HTERT RPE-1 (cell line): ENCODE results near the gene TBX10.
"Not testable (repeated sequence)": the region's sequence is repeated elsewhere in the genome, so short reads cannot be mapped to it uniquely, and the experiment has no call there.

Experiments used
- in situ Hi-C: fragments of 300-500 bp; cut with MboI; formaldehyde crosslinking; loops from 4 replicates; pipeline ENCODE4 v1.14.3; 2020; ENCODE audit warnings: low sequenced_read_pairs

TBX10 gene

DNA sequence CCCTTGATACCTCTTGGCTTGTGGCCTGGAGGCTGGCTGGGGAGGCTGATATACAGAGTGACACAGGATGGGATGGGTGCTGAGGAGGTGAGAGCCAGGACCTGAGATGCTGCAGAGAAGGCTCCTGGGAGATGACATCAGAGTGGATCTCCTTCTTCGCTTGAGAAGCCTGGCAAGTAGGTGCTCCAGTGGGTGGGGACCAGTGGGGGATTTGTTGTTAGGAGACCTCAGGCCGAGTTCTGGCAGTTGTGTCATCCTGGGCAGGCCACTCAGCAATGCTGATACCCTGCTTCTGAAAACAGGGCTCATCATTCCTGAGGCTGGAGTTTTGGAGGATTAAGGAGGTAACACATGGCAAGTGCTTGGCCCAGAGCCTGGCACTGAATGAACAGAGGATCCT, 34.7 kb downstream of the TBX10 start:
- in situ Hi-C loops, result no loop called here

- in situ Hi-C loops, result not testable (repeated sequence)
Observed at GRCh38 chr11:67604119-67604518, 35.4 kb downstream of the TBX10 start.

DNA sequence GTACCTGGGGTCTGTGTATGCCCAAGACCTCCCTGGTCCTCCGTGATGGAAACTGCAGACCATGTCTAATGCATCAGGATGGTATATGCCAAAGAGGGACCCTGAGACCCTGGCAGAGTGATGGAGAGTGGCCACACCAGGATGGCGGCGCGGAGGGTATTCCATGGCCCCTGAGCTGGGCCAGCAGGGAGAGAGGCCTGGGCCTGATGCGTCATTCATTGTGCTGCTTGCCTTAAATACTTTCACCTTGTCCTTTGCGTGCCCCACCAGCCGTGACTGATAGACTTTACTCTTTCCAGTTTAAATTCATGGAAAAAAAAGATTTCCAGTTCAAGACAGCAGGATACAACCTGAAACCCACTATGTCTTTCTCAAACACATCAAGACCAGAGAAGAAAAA, 38.5 kb downstream of the TBX10 start:
- in situ Hi-C loops, result no loop called here

DNA sequence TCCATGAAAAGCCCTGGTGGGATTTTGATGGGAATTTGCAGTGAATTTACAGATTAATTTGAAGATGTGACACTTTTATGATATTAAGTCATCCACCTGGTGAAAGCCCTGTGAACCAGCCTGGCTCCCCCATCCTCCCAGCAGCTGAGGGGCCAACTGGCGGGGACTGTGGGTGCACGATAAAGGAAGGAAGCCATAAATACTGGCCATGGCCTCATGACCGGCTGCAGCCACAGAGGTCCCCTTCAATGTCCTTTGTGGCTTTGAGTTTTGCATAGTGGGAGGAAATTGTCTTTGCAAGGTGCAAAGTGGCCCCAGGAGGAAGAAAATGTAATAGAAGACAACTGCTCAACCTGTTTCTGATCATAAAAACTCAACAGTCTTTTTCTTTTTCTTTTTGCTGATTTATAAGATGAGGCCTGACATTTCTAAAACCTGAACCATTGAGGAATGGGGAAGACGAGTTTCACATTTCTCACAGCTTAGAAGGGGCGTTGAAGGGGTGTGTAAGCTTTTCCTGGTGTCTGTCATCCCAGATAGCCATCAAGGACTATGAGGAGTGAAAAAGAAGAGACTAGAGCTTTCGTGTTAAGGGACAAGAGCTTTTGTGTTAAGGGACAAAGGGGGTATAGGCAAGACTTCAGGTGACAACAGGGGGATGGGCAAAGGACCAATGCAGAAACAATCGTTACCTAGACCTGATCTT, 39.1 kb downstream of the TBX10 start:
- in situ Hi-C loops, result no loop called here

DNA sequence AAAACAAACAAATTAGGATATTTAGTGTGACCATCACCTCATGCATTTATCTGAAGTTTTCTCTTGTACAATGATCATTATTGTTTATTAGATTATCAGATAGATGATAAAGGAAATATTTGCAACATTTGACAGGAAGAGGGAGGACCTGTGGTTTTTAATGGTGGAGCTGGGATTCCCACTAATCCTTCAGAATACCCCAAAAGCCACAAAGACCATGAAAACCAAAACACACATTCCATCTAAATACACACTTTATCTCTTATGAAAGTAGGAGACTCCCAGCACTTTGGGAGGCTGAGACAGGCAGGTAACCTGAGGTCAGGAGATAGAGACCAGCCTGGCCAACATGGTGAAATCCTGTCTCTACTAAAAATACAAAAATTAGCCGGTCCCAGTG, 40.4 kb downstream of the TBX10 start:
- in situ Hi-C loops, result no loop called here

DNA sequence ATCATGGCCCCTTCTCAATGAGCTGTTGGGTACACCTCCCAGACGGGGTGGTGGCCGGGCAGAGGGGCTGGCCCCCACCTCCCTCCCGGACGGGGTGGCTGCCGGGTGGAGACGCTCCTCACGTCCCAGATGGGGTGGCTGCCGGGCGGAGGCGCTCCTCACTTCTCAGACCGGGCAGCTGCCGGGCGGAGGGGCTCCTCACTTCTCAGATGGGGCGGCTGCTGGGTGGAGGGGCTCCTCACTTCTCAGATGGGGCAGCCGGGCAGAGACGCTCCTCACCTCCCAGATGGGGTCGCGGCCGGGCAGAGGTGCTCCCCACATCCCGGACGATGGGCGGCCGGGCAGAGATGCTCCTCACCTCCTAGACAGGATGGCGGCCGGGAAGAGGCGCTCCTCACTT, 41.6 kb downstream of the TBX10 start:
- in situ Hi-C loops, result not testable (repeated sequence)

DNA sequence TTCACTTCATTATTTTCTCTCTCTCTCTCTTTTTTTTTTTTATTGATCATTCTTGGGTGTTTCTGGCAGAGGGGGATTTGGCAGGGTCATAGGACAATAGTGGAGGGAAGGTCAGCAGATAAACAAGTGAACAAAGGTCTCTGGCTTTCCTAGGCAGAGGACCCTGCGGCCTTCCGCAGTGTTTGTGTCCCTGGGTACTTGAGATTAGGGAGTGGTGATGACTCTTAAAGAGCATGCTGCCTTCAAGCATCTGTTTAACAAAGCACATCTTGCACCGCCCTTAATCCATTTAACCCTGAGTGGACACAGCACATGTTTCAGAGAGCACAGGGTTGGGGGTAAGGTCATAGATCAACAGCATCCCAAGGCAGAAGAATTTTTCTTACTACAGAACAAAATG, 42.1 kb downstream of the TBX10 start:
- in situ Hi-C loops, result not testable (repeated sequence)

DNA sequence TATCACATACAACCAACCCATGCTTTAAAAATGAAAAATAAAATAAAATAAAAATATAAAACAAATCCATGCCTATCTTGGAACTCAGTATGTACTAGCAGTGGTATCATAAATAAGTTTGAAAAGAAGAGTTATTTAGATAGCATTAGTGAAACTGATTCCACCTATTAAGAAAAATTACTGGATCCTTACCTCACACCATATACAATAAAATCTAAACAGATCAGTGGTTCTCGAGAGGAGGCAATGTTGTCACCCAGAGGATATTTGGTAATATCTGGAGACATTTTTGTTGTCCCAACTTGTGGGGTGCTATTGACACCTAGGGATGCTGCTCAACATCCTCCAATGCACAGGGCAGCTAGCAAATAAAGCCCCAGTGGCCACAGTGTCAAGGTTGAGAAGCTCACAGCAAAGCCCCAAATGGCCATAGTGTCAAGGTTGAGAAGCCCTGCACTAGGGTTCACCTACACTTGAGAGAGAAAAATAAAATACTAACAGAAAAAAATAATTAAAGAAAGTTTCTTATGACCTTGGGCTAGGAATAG, 42.7 kb downstream of the TBX10 start:
- in situ Hi-C loops, result no loop called here

DNA sequence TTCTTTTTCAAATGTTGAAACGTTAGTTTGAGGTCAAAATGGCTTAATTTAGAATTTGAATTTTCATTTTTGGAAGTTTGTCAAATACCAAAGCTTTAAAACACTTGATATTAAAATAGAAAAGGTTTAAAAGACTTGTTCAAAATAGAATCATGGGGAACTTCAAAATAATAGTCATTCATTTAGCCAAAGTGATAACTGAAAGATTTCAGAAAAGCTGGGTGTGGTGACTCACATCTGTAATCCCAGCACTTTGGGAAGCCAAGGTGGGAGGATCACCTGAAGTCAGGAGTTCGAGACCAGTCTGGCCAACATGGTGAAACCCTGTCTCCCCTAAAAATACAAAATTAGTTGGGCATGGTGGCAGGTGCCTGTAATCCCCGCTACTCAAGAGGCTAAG, 45.1 kb downstream of the TBX10 start:
- in situ Hi-C loops, result no loop called here

GRCh38 chr11:67593565-67593905, 46.0 kb downstream of the TBX10 start:
- in situ Hi-C loops, result no loop called here

- in situ Hi-C loops, result no loop called here
Observed at GRCh38 chr11:67592880-67593564, 46.5 kb downstream of the TBX10 start.

DNA sequence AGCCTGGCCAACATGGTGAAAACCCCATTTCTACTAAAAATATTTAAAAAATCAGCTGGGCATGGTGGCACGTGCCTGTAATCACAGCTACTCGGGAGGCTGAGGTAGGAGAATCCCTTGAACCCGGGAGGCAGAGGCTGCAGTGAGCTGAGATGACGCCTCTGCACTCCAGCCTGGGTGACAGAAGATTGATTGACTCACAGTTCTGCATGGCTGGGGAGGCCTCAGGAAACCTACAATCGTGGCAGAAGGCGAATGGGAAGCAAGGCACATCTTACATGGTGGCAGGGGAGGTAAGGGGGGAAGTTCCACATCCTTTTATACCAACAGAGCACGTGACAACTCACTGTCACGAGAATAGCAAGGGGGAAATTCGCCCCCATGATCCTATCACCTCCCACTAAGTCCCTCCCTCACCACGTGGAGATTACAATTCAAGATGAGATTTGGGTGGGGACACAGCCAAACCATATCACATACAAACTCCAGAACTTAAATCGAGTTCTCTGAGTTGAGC, 50.6 kb downstream of the TBX10 start:
- in situ Hi-C loops, result not testable (repeated sequence)

DNA sequence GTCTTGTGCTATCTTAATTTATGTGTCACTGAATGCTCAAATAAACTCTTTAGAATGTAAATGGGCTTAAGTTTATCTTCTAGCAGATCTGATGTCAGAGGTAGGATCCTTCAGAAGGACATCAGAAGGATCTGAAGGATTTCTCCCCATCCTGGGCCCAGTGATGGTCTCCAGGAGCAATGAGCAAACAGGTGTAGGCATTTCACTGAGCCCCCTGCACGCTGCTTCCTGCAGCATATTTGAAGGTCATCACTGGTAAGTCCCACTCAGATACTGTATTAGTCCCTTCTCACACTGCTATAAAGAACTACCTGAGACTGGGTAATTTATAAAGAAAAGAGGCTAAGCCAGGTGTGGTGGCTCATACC, 51.4 kb downstream of the TBX10 start:
- in situ Hi-C loops, result no loop called here

- in situ Hi-C loops, result no loop called here
Observed at GRCh38 chr11:67586568-67587250, 52.9 kb downstream of the TBX10 start.

- in situ Hi-C loops, result no loop called here
Observed at GRCh38 chr11:67585911-67586310, 53.7 kb downstream of the TBX10 start.

DNA sequence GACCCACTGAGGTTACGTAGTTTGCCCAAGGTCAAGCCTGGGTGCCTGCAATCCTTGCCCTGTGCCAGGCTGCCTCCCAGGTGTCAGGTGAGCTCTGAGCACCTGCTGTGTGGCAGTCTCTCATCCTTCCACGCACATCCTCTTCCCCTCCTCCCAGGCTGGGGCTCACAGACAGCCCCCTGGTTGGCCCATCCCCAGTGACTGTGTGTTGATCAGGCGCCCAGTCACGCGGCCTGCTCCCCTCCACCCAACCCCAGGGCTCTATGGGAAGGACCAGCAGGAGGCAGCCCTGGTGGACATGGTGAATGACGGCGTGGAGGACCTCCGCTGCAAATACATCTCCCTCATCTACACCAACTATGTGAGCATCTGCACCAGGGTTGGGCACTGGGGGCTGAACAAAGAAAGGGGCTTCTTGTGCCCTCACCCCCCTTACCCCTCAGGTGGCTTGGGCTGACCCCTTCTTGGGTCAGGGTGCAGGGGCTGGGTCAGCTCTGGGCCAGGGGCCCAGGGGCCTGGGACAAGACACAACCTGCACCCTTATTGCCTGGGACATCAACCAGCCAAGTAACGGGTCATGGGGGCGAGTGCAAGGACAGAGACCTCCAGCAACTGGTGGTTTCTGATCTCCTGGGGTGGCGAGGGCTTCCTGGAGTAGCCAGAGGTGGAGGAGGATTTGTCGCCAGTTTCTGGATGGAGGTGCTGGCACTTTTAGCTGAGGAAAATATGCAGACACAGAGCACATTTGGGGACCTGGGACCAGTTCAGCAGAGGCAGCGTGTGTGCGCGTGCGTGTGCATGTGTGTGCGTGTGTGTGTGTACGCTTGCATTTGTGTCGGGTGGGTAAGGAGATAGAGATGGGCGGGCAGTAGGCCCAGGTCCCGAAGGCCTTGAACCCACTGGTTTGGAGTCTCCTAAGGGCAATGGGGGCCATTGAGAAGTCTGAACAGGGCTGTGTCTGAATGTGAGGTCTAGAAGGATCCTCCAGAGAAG, 54.4 kb downstream of the TBX10 start:
- in situ Hi-C loops, result no loop called here

GRCh38 chr11:67584205-67584880, 55.2 kb downstream of the TBX10 start:
- in situ Hi-C loops, result no loop called here

- in situ Hi-C loops, result no loop called here
Observed at GRCh38 chr11:67583247-67584204, 56.0 kb downstream of the TBX10 start, which contains the start of gene GSTP1. TSS of gene GSTP1 (plus strand) at chr11:67583812. CDS start at chr11:67583844, 32 bp downstream.

DNA sequence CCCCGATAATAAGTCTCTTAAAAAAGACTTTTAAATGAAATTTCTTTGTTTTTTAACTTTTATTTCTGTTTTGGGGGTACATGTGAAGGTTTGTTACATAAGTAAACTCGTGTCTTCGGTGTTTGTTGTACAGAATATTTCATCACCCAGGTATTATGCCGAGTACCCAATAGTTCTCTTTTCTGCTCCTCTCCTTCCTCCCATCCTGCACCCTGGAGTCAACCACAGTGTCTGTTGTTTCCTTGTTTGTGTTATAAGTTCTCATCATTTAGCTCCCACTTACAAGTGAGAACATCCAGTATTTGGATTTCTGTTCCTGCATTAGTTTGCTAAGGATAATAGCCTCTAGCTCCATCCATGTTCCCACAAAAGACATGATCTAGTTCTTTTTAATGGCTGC, 57.6 kb downstream of the TBX10 start:
- in situ Hi-C loops, result no loop called here
